GM19328 (cell line): ENCODE data around the gene BRMS1.

Experiments used
- ATAC-seq: cut with Tn5 transposase; IDR thresholded peaks from one replicate; pipeline ENCODE4 v1.9.1; 2021; ENCODE audit warnings: mild to moderate bottlenecking, moderate library complexity; ENCODE audit not compliant: unreplicated experiment

Gene BRMS1

DNA sequence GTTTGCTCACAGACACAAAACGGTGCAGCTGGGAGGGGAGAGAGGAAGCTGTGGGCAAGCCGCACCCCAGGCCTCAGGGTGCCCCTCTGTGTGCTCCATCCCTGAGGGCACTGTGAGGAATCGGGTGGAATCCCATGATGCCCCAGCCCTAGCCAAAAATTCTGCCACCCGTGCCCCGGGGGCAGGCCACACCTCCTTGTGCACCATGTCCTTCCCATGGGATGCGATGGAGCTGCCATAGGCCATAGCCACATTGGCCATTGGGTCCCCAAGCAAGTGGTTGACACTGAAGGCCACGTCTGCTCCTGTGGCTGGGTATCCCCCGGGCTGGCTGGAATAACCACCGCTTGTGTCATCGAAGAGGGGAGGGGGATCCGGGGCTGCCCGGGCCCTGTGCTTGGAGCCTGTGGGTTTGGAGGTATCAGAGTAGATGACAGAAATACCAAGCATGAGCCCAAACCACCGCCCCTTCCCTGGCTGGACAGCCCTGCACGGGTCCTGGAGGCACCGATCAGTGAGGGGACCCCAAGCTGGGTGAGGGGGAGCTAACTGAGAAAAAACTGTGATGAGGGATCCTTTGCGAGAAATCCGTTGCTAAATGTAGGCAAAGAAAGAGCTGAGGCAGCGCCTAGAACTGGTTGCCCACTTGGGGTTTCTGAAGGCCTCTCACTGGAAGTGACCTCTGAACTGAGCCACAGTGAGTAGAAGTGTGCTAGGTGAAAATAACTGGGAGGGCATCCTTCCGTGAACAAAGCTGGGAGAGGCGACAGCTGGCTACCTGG, 56.8 kb downstream of the BRMS1 start:
- no peak for ATAC-seq
